PFSK-1 (cell line): ENCODE measurements around the gene IRF2BP2.
A peak's percentile ranks its signal among the peaks of the same experiment; 100 is the strongest.

Experiments used
- POLR2AphosphoS5 ChIP-seq: IDR thresholded peaks from 2 replicates; pipeline ENCODE4 v1.6.1; 2012; ENCODE audit warnings: low read depth, mild to moderate bottlenecking, control low read depth, low read length, moderate library complexity
- SIN3A ChIP-seq: IDR thresholded peaks from 2 replicates; pipeline ENCODE4 v1.6.1; 2012; ENCODE audit warnings: mild to moderate bottlenecking, low read length, moderate library complexity, borderline replicate concordance; ENCODE audit not compliant: insufficient read depth
- TAF1 ChIP-seq: IDR thresholded peaks from 2 replicates; pipeline ENCODE4 v1.6.1; 2012; ENCODE audit warnings: low read length, control low read depth, borderline replicate concordance; ENCODE audit not compliant: insufficient read depth

DNA sequence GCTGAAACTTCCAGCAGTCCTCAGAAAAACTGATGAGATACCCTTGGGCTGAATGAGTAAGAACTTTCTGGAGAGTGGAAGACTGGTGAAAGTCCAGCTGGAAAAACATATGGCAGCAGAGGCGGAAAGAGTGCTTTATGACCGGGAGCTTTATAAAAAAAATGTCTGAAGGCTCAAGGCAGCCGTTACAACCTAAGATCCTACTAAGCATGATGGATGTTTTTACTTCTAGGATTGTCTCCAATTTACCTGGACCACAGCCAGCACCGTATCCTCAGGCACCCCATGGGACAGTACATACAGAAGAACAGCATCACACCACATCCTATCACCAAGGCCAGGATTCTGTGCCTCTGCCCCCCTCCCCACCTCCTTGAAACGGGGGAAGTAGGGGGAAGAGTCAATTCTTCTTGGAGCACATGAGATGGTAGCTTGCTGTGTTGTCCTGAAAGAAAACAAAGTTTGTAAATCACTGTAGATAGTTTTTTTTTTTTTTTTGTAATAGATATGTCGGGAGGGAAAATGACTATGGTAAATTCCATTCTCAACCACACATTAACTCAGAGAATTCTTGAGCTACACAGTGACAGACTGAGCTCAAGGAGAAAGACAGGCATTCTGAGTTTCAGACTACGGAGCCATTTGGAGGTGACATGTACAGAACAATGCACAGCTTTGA is 11.8 kb upstream of the IRF2BP2 start:
- peak; percentile 1; the same call in 1 of the 2 replicates for TF ChIP-seq TAF1
- TF ChIP-seq POLR2AphosphoS5 = peak; percentile 31; the same call in 1 of the 2 replicates
- no peak for TF ChIP-seq SIN3A
